HFF-Myc (cell line): ENCODE results near the gene SLC12A7.

Experiments
- DNase-seq: peaks from one replicate; pipeline ENCODE4 v3.0.0-alpha.2; 2011; ENCODE audit warnings: low read depth; ENCODE audit errors: extremely low read depth
- H3K4me3 ChIP-seq: replicated peaks from 2 replicates; pipeline ENCODE4 v1.5.1; 2011; ENCODE audit warnings: low read depth, mild to moderate bottlenecking, control low read depth, low read length
- CTCF ChIP-seq: IDR thresholded peaks from 2 replicates; pipeline ENCODE4 v1.5.1; 2012; ENCODE audit warnings: mild to moderate bottlenecking, low read depth, low read length, control low read depth; ENCODE audit errors: missing control alignments

Gene SLC12A7

GRCh38 chr5:1073239-1074102 is 38.4 kb downstream of the SLC12A7 start:
- H3K4me3 ChIP-seq, result no peak overlapping the region
- TF ChIP-seq CTCF, result no peak
- no peak for DNase-seq

DNA sequence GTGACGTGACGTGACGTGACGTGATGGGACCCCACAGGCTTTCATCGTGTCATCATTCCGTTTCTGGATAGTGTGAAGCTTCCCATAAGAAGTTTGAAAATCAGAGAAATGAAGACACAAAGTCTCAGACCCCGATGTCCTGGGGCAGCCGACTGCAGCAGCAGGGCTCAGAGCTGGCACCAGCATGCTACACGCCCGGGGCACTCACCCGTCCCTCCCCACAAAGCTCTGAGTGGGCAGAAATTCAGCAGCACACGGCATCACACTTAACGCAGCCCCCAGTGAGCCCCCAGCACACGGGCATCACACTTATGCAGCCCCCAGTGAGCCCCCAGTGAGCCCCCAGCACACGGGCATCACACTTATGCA is 42.2 kb downstream of the SLC12A7 start:
- no peak for TF ChIP-seq CTCF
- H3K4me3 ChIP-seq, result no peak overlapping the region
- DNase-seq, result no peak

- no peak overlapping the region for H3K4me3 ChIP-seq
- no peak for TF ChIP-seq CTCF
- no peak for DNase-seq
These were observed 42.8 kb downstream of the SLC12A7 start for GRCh38 chr5:1068895-1069719.

DNA sequence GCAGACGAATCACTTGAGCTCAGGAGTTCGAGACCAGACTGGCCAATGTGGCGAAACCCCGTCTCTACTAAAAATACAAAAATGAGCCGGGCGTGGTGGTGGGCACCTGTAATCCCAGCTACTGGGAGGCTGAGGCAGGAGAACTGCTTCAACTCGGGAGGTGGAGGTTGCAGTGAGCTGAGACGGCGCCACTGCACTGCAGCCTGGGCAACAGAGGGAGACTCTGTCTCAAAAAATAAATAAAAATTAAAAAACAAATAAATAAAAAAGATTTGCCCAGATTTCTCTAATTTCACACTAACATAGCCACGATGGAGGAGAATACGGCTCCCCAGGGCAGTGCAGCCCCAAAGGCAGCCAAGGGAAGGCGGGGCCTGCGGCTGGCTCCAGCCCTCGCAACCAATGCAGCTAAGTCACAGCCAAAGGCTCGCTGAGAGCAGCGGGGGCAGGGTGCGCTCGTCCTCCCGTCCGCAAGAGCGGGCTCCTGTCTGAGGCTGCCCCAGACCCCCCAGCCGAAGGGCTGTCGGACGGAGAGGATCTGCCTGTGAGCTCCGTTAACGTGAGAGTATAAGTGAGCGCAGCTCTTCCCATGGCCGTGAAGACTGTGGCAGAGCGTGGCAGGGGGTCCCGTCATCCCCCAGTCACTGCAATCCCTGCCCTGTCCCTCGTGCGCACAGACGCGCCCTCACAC is 43.5 kb downstream of the SLC12A7 start:
- DNase-seq, result no peak
- TF ChIP-seq CTCF, result no peak
- no peak overlapping the region for H3K4me3 ChIP-seq

DNA sequence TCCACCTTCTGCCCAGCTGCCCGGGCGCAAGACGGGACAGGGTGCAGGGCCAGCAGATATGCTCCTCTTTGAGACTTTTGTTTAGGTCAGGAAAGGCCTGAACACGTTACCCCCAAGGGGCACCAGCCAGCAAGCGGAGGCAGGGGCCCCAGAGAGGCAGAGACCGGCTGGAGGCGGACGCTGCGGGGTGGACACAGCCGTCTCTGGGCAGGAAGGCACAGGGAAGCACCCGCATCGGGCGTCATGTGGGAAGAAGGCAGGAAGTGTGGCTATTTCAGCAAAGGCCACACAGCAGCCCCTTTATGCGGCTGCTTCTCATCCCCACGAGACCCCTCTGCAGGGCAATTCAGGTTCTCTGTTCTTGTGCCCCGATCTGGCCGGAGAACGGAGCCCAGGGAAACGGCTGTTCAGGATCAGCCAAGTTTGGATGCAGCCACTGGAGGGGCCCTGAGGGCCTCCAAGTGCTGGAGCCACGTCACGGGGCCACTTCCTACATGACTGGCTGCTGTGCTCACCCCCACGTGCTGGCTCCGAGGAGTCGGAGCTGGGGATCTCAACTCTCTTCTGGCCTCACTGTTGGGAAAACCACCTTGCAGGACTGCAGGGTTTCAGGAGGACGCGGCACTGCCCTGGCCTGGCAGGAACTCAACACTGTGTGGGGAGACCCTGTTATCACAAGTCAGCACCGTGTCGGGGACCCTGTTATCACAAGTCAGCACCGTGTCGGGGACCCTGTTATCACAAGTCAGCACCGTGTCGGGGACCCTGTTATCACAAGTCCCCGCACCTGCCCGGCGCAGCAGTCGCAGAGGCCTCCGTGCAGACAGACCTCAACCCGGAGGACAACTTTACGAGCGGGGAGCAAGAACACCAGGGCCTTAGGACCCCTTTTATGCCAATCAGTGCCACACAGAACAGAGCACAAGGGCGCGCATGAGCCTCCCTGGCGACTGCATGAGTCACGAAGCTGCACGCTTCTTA is 44.4 kb downstream of the SLC12A7 start:
- DNase-seq, result no peak
- no peak overlapping the region for H3K4me3 ChIP-seq
- no peak for TF ChIP-seq CTCF

DNA sequence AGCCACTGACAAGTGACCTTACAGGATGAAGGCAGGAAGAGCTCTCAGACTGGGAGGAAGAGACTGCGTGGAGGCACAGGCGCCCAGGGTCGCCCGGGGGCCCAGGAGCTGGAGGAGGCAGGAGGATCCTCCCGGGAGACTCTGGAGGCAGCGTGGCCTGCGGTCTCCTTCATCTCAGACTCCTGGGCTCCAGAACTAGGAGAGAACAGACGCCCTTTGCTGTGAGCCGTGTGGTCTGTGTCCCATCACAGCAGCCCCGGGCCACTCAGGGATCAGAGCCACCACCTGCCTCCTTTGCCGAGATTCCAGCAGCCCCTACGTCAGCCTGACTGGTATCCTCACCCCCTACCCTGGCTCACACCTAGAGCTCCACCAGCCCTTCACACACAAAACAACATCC is 45.2 kb downstream of the SLC12A7 start:
- no peak for TF ChIP-seq CTCF
- H3K4me3 ChIP-seq, result no peak overlapping the region
- DNase-seq, result no peak
